Glutamatergic neuron (in vitro differentiated cells): ENCODE measurements around the gene SLC28A3. TPM values are rescaled to one million over a fixed set of nuclear protein-coding genes. Genes with fewer than 3 reads are reported as not detected.
"Not testable (repeated sequence)": the region's sequence is repeated elsewhere in the genome, so short reads cannot be mapped to it uniquely, and the experiment has no call there.

Experiments
- DNase-seq: peaks from one replicate; pipeline ENCODE4 v3.0.0; 2022
- H3K27ac Mint-ChIP-seq: one replicate; pipeline ENCODE4 v1.8.0; 2020; ENCODE audit warnings: mild to moderate bottlenecking, mixed read lengths, inconsistent platforms; ENCODE audit not compliant: unreplicated experiment
- H3K27me3 Mint-ChIP-seq: one replicate; pipeline ENCODE4 v1.8.0; 2020; ENCODE audit warnings: mild to moderate bottlenecking, moderate library complexity, mixed read lengths, inconsistent platforms; ENCODE audit not compliant: unreplicated experiment
- H3K36me3 Mint-ChIP-seq: one replicate; pipeline ENCODE4 v1.8.0; 2020; ENCODE audit warnings: mild to moderate bottlenecking, mixed read lengths, inconsistent platforms; ENCODE audit not compliant: unreplicated experiment
- H3K4me1 Mint-ChIP-seq: one replicate; pipeline ENCODE4 v1.8.0; 2020; ENCODE audit warnings: mild to moderate bottlenecking, low read depth, mixed read lengths, inconsistent platforms; ENCODE audit not compliant: unreplicated experiment
- H3K4me3 Mint-ChIP-seq: one replicate; pipeline ENCODE4 v1.8.0; 2020; ENCODE audit warnings: mild to moderate bottlenecking, mixed read lengths, inconsistent platforms; ENCODE audit not compliant: unreplicated experiment
- H3K9me3 Mint-ChIP-seq: one replicate; pipeline ENCODE4 v1.8.0; 2020; ENCODE audit warnings: mild to moderate bottlenecking, moderate library complexity, mixed read lengths, inconsistent platforms; ENCODE audit not compliant: unreplicated experiment
- CTCF ChIP-seq: fragments of 200-600 bp; sonication (generic); IDR thresholded peaks from one replicate; pipeline ENCODE4 v1.5.0; 2021; ENCODE audit not compliant: partially characterized antibody, unreplicated experiment
- total RNA-seq: library from RNA; stranded (reverse); fragmentation: NEBNext Ultra II Directional; extraction: Animal tissue kit (Norgen Biotek cat#: 25700); gene quantifications from one replicate; pipeline ENCODE4 v1.2.1, GENCODE V29; 2021; ENCODE audit not compliant: unreplicated experiment

Gene SLC28A3
- total RNA-seq, 1 donor from 2014 or later: not detected

- Mint-ChIP-seq H3K4me3 (no peak overlapping the region), H3K27ac (no peak overlapping the region), H3K4me1 (no peaks in the 10 kb centered on the region), H3K36me3 (peaks cover 6% of the 10 kb centered on the region), H3K9me3 (no peaks in the 10 kb centered on the region), H3K27me3 (peaks cover 8% of the 10 kb centered on the region)
- no peak for DNase-seq
- TF ChIP-seq CTCF: no peak
Observed at GRCh38 chr9:84366683-84367082, 26.1 kb upstream of the SLC28A3 start.

- H3K27me3 Mint-ChIP-seq, H3K4me1 Mint-ChIP-seq, H3K27ac Mint-ChIP-seq, H3K9me3 Mint-ChIP-seq, H3K36me3 Mint-ChIP-seq, H3K4me3 Mint-ChIP-seq, DNase-seq: not testable (repeated sequence)
Observed at GRCh38 chr9:84364894-84365490, 24.4 kb upstream of the SLC28A3 start.

GRCh38 chr9:84361645-84362044 lies 21.1 kb upstream of the SLC28A3 start:
- H3K36me3 Mint-ChIP-seq: peaks cover 6% of the 10 kb centered on the region
- H3K4me1 Mint-ChIP-seq: no peaks in the 10 kb centered on the region
- no peak overlapping the region for H3K4me3 Mint-ChIP-seq
- peaks cover 4% of the 10 kb centered on the region for H3K27me3 Mint-ChIP-seq
- H3K27ac Mint-ChIP-seq: no peak overlapping the region
- DNase-seq: no peak
- TF ChIP-seq CTCF: no peak
- no peaks in the 10 kb centered on the region for H3K9me3 Mint-ChIP-seq

GRCh38 chr9:84357275-84357674 lies 16.7 kb upstream of the SLC28A3 start:
- TF ChIP-seq CTCF: no peak
- Mint-ChIP-seq H3K4me1 (no peaks in the 10 kb centered on the region), H3K4me3 (no peak overlapping the region), H3K9me3 (peaks cover 1% of the 10 kb centered on the region), H3K27ac (no peak overlapping the region), H3K27me3 (no peaks in the 10 kb centered on the region), H3K36me3 (no peaks in the 10 kb centered on the region)
- no peak for DNase-seq

- peaks cover 2% of the 10 kb centered on the region for H3K27me3 Mint-ChIP-seq
- no peaks in the 10 kb centered on the region for H3K4me1 Mint-ChIP-seq
- no peaks in the 10 kb centered on the region for H3K36me3 Mint-ChIP-seq
- no peak for TF ChIP-seq CTCF
- no peak overlapping the region for H3K27ac Mint-ChIP-seq
- H3K4me3 Mint-ChIP-seq: no peak overlapping the region
- peaks cover 1% of the 10 kb centered on the region for H3K9me3 Mint-ChIP-seq
- DNase-seq: no peak
Observed at GRCh38 chr9:84354035-84354434, 13.5 kb upstream of the SLC28A3 start.
